Neural cell (in vitro differentiated cells): Measurements from ENCODE around the gene TMEM121B.

ENCODE experiments used
- EP300 ChIP-seq: fragments of 450-650 bp; conservative IDR thresholded peaks from 2 replicates; pipeline ENCODE4 v1.6.1; 2014; ENCODE audit warnings: antibody characterized with exemption, mild to moderate bottlenecking, moderate library complexity; ENCODE audit not compliant: poor library complexity, severe bottlenecking
- POLR2AphosphoS5 ChIP-seq: IDR thresholded peaks from 2 replicates; pipeline ENCODE4 v1.6.1; 2012
- TAF1 ChIP-seq: IDR thresholded peaks from 2 replicates; pipeline ENCODE4 v1.6.1; 2012; ENCODE audit warnings: low read depth
- TF ChIP-seq, protein P1 (sequence below): fragments of 450-650 bp; IDR thresholded peaks from 2 replicates; pipeline ENCODE4 v1.5.1; 2014; ENCODE audit warnings: antibody characterized with exemption, mild to moderate bottlenecking, moderate library complexity; ENCODE audit not compliant: poor library complexity, severe bottlenecking

DNA sequence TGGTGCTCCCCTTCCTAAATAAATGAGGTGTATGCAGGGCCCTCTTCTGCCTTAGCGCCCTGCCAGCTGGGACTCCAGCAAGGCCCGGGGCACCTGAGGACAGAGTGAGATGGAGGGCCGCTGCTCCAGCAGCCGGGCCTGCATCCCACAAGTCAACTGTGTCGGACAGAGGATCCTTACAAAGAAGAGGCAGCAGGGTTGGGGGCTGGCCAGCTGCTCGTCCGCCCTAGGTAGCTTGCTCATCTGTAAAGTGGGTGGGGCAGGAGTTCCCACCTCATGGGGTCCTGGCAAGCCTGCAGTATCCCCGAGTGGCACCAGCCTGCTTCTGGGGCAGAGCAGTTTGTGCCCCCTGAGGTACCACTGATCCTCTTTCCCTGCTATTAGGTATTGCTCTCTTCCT is 7.6 kb downstream of the TMEM121B start:
- no peak for TF ChIP-seq TAF1
- TF ChIP-seq, protein P1, sequence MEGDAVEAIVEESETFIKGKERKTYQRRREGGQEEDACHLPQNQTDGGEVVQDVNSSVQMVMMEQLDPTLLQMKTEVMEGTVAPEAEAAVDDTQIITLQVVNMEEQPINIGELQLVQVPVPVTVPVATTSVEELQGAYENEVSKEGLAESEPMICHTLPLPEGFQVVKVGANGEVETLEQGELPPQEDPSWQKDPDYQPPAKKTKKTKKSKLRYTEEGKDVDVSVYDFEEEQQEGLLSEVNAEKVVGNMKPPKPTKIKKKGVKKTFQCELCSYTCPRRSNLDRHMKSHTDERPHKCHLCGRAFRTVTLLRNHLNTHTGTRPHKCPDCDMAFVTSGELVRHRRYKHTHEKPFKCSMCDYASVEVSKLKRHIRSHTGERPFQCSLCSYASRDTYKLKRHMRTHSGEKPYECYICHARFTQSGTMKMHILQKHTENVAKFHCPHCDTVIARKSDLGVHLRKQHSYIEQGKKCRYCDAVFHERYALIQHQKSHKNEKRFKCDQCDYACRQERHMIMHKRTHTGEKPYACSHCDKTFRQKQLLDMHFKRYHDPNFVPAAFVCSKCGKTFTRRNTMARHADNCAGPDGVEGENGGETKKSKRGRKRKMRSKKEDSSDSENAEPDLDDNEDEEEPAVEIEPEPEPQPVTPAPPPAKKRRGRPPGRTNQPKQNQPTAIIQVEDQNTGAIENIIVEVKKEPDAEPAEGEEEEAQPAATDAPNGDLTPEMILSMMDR: no peak
- no peak for TF ChIP-seq EP300
- no peak for TF ChIP-seq POLR2AphosphoS5
